Muscle of arm (tissue), 12 donors: ENCODE measurements around the gene HCN2. TPM values are rescaled to one million over a fixed set of nuclear protein-coding genes. Genes with fewer than 3 reads are reported as not detected.

Source experiments
- polyA plus RNA-seq, 12 donors: library from polyadenylated mRNA; unstranded; fragments of 120-200 nt; gene quantifications; one replicate each; pipeline ENCODE4 v1.2.1, GENCODE V29; 2013; ENCODE audit not compliant: insufficient read length in 12 of 12

HCN2 gene
- polyA plus RNA-seq, 12 donors, result 0.13 to 0.61 (median 0.31) TPM; not detected in 2

Other genes with a start within 250 kb of the HCN2 start
- 10 to 100 TPM in 11 of 12 donors, not detected in 1; 19.5 to 35.2 (median 24.1) TPM for gene MIER2, start 245.1 kb upstream of the HCN2 start, polyA plus RNA-seq
- gene C2CD4C, start 180.7 kb upstream of the HCN2 start, polyA plus RNA-seq, result 1 to 10 TPM in 2 of 12 donors, under 1 TPM in 8, not detected in 2; 0.50 to 1.6 (median 0.81) TPM
- 10 to 100 TPM in 11 of 12 donors, not detected in 1; 19.9 to 49.3 (median 27.0) TPM for gene SHC2, start 128.8 kb upstream of the HCN2 start, polyA plus RNA-seq
- 10 to 100 TPM in 2 of 12 donors, 1 to 10 TPM in 9, not detected in 1; 3.8 to 24.5 (median 7.3) TPM for gene MADCAM1, start 93.4 kb upstream of the HCN2 start, polyA plus RNA-seq
- 10 to 100 TPM in 1 of 12 donors, 1 to 10 TPM in 10, not detected in 1; 2.8 to 26.4 (median 4.6) TPM for gene TPGS1, start 82.4 kb upstream of the HCN2 start, polyA plus RNA-seq
- gene CDC34, start 58.1 kb upstream of the HCN2 start, polyA plus RNA-seq, result 100 to 1,000 TPM in 1 of 12 donors, 10 to 100 TPM in 10, not detected in 1; 48.4 to 140 (median 61.1) TPM
- under 1 TPM in 7 of 12 donors, not detected in 5; 0.20 to 0.72 (median 0.26) TPM for gene GZMM, start 45.8 kb upstream of the HCN2 start, polyA plus RNA-seq
- gene BSG, start 17.3 kb upstream of the HCN2 start, polyA plus RNA-seq, result 100 to 1,000 TPM in 11 of 12 donors, not detected in 1; 109 to 224 (median 171) TPM
- 10 to 100 TPM in 11 of 12 donors, not detected in 1; 23.7 to 58.0 (median 29.2) TPM for gene POLRMT, start 43.7 kb downstream of the HCN2 start, polyA plus RNA-seq
- gene FGF22, start 50.0 kb downstream of the HCN2 start, polyA plus RNA-seq, result under 1 TPM in 4 of 12 donors, not detected in 8; 0.09 to 0.21 (median 0.16) TPM
- 10 to 100 TPM in 11 of 12 donors, not detected in 1; 17.8 to 52.8 (median 19.0) TPM for gene RNF126, start 73.3 kb downstream of the HCN2 start, polyA plus RNA-seq
- 10 to 100 TPM in 11 of 12 donors, not detected in 1; 11.0 to 25.9 (median 12.2) TPM for gene FSTL3, start 86.5 kb downstream of the HCN2 start, polyA plus RNA-seq
- 1 to 10 TPM in 1 of 12 donors, under 1 TPM in 5, not detected in 6; 0.15 to 1.2 (median 0.19) TPM for gene PRSS57, start 105.6 kb downstream of the HCN2 start, polyA plus RNA-seq
- gene PALM, start 119.1 kb downstream of the HCN2 start, polyA plus RNA-seq, result 10 to 100 TPM in 11 of 12 donors, not detected in 1; 17.2 to 80.5 (median 33.1) TPM
- 10 to 100 TPM in 1 of 12 donors, under 1 TPM in 9, not detected in 2; 0.07 to 36.0 (median 0.12) TPM for gene MISP, start 161.2 kb downstream of the HCN2 start, polyA plus RNA-seq
- gene PTBP1, start 207.6 kb downstream of the HCN2 start, polyA plus RNA-seq, result 100 to 1,000 TPM in 11 of 12 donors, not detected in 1; 116 to 245 (median 136) TPM
- gene PLPPR3, start 232.1 kb downstream of the HCN2 start, polyA plus RNA-seq, result 1 to 10 TPM in 3 of 12 donors, under 1 TPM in 7, not detected in 2; 0.12 to 2.7 (median 0.46) TPM
- gene AZU1, start 238.0 kb downstream of the HCN2 start, polyA plus RNA-seq, result 1 to 10 TPM in 5 of 12 donors, under 1 TPM in 5, not detected in 2; 0.42 to 8.7 (median 0.90) TPM